Vagina (tissue), 2 donors: Measurements from ENCODE around the gene POTEH. TPM values are rescaled to one million over a fixed set of nuclear protein-coding genes. Genes with fewer than 3 reads are reported as not detected.
"Not testable (repeated sequence)": the region's sequence is repeated elsewhere in the genome, so short reads cannot be mapped to it uniquely, and the experiment has no call there.

Source experiments
- DNase-seq, 2 donors: peaks; one replicate each; pipeline ENCODE4 v3.0.0-alpha.2; 2017; ENCODE audit errors: extremely low spot score in 2 of 2
- H3K27ac ChIP-seq: fragments of 200-600 bp; sonication (generic); one replicate; pipeline ENCODE4 v1.5.1; 2019
- H3K27me3 ChIP-seq: fragments of 200-600 bp; sonication (generic); one replicate; pipeline ENCODE4 v1.5.1; 2019
- H3K36me3 ChIP-seq, 2 donors: fragments of 200-600 bp; sonication (generic); one replicate each; pipeline ENCODE4 v1.5.1; 2017 to 2019
- H3K4me1 ChIP-seq: fragments of 200-600 bp; sonication (generic); one replicate; pipeline ENCODE4 v1.5.1; 2019
- H3K4me3 ChIP-seq, 2 donors: fragments of 200-600 bp; sonication (generic); 1 replicate in 1 of 2; 2 replicates in 1 of 2; pipeline ENCODE4 v1.5.1; 2016 to 2019
- H3K9me3 ChIP-seq: fragments of 200-600 bp; sonication (generic); one replicate; pipeline ENCODE4 v1.5.1; 2019
- intact Hi-C: fragments of 100-400 bp; cut with DNase I; formaldehyde crosslinking; loops from one replicate; pipeline ENCODE4 v1.15.1; 2023
- total RNA-seq: library from RNA; depleted of rRNA; stranded (reverse); fragments of >200 nt; gene quantifications from one replicate; pipeline ENCODE4 v1.2.3, GENCODE V29; 2016

Gene POTEH
- not detected for total RNA-seq

DNA sequence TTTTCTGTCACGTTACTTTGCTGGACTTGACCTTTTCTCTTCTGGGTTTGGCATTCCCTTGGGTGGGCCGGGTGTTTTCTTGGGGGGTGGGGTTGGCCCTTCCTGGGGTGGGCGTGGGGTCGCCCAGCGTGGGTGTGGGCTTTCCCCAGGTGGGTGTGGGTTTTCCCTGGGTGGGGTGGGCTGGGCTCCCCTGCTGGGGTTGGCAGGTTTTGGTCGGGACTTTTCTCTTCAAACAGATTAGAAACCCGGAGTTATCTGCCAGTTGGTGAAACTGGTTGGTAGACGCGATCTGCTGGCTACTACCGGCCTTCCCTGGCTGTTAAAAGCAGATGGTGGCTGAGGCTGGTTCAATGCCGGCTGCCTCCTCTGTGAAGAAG lies at the start of gene POTEH:
Gene POTEH (plus strand): TSS at position 278 of the 377 bp plus-strand sequence. CDS start 52 bp downstream, at position 330.
- H3K36me3 ChIP-seq, H3K27ac ChIP-seq, H3K27me3 ChIP-seq, H3K9me3 ChIP-seq, H3K4me3 ChIP-seq, DNase-seq, H3K4me1 ChIP-seq, intact Hi-C loops: not testable (repeated sequence)

DNA sequence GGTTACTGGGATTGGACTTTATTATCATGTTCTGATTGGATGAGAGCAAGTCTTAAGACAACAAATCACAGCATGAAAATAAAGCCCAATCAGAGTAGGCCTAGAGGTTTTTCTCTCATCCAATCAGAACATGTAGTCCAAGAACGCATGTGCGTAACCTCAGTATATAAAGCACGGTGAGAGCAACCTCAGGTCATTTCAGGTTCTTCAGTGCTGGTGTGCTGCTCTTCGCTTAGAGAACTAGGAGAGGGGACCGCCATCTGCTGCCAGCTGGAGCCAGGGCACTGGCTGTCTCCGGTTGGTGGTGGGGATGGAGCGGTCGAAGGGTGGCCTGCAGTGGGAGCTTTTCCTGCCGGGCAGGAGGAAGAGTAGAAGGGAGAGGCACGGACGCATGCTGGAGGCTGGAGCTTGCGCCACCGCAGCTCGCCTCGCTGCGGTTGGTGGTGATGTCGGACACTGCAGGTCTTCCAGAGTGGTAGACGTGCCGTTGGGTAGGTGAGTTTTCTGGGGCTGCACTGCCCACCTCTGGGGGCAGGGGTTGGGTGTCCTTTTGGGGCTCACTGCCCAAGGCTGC lies 47.5 kb upstream of the POTEH start:
- H3K36me3 ChIP-seq, intact Hi-C loops, H3K9me3 ChIP-seq, DNase-seq, H3K4me1 ChIP-seq, H3K27ac ChIP-seq, H3K4me3 ChIP-seq, H3K27me3 ChIP-seq: not testable (repeated sequence)

DNA sequence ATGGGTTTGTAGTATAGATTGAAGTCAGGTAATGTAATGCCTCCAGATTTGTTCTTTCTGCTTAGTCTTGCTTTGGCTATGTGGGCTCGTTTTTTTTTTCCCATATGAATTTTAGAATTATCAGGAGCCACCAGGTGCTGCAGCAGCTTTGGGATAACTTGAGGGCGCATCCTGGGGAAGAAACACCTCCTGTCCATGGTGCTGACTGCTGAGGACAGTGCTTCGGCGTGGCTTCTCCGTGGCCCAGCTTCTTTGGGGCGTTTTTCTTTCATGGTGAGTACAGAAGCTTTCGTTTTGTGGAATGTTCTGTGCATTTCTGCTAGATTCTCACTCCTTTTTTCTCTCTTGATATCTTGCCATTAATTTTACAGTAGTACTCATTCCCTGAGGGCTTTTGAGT lies 37.9 kb upstream of the POTEH start:
- intact Hi-C loops, H3K9me3 ChIP-seq, H3K4me3 ChIP-seq, H3K27ac ChIP-seq, H3K27me3 ChIP-seq, H3K36me3 ChIP-seq, H3K4me1 ChIP-seq: not testable (repeated sequence)
- DNase-seq: peak in 1 of 2 donors; percentile 13

DNA sequence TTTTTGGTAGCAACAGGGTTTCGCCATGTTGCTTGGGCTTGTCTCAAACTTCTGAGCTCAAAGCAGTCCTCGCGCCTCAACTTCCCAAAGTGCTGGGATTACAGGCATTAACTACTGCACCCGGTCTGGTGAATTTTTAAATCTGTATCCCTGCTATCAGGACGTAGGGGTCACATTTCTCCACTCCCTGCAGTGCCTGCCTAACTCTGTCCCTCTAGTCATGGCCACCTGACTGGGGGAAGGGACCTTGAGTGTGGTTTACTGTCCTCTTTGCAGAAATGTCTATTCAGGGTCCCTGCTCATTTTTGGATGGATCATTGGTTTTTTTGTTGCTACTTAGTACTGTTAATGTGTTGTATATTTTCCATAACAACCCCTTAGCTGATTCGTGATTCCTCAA lies 37.1 kb upstream of the POTEH start:
- H3K27me3 ChIP-seq, H3K36me3 ChIP-seq, H3K9me3 ChIP-seq, H3K4me1 ChIP-seq, H3K4me3 ChIP-seq, DNase-seq, H3K27ac ChIP-seq, intact Hi-C loops: not testable (repeated sequence)

DNA sequence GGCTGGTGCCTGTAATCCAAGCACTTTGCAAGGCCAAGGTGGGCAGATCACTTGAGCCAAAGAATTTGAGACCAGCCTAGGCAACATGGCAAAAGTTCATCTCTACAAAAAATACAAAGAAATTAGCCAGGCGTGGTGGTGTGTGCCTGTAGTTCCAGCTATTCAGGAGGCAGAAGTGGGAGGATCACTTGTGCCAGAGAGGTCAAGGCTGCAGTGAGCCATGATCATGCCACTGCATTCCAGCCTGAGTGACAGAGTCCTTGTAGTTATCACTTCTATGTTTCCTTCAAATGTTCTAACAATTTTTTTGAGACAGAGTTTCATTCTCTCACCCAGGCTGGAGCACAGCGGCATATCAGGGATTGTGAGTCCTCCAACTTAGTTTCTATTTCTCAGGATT lies 36.6 kb upstream of the POTEH start:
- DNase-seq: peak in 1 of 2 donors; percentile 6
- H3K4me3 ChIP-seq, H3K4me1 ChIP-seq, H3K36me3 ChIP-seq, H3K9me3 ChIP-seq, H3K27me3 ChIP-seq, intact Hi-C loops, H3K27ac ChIP-seq: not testable (repeated sequence)

DNA sequence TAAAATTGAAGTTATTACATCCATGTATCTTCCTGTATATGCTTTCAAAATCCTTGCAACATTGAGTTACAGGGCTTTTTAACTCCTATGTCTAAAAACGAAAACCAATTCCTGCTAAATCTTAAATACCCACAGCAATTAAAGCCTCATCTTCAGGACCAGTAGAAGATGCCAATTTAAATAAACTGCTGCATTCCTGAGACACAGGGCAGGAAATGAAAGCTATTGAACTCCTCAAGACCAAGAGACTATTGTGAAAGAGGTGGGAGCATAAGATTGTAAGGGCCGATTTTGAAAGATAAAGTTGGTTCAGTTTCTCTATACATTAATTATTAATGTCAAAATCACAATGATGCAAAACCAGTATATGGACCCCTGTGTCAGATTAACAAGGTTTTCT lies 28.7 kb upstream of the POTEH start:
- intact Hi-C loops, H3K27me3 ChIP-seq: not testable (repeated sequence)

DNA sequence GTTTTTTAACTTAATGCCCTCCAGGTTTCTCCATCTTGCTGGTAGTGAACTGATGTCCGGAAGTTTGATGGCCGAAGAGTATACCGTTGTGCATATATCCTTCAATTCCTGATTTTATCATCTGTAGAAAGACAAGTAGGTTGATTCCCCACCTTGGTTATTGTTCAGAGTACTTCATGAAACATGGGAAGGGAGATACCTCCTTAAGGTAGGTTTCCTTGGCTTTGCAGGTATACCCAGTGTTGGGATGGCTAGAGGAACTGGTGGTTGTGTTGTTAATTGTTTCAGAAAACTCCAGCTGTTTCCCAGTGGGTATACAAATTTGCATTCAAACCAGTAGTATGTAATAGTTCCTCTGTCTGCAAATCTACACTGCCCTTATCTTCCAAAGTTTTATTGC lies 25.1 kb upstream of the POTEH start:
- H3K4me3 ChIP-seq, H3K9me3 ChIP-seq, intact Hi-C loops, H3K4me1 ChIP-seq, H3K36me3 ChIP-seq, DNase-seq, H3K27ac ChIP-seq, H3K27me3 ChIP-seq: not testable (repeated sequence)

More for the DNA sequence above, 28.7 kb upstream of the POTEH start:
- H3K4me1 ChIP-seq, H3K9me3 ChIP-seq, H3K36me3 ChIP-seq, H3K4me3 ChIP-seq, DNase-seq, H3K27ac ChIP-seq: not testable (repeated sequence)

DNA sequence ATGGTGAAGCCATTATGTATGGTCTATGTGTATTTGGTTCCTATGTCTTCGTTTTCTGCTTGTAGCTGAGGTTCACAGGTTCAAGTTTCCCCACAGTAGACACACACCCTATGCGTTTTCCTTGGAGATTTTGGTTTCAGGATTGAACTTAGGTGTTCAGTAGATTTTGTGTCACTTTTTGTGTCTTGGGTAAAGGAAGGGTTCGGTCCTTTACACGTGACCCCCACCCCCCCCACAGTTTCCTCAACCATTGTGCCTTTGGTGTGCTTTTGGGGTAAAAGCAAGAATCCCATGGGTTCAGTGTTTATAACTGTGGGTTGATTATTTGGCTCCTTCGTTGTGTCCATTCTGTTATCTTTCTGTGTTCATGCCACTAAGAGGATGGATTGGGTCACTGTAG lies 24.3 kb upstream of the POTEH start:
- H3K4me3 ChIP-seq, H3K27me3 ChIP-seq, intact Hi-C loops, H3K27ac ChIP-seq, H3K36me3 ChIP-seq, DNase-seq, H3K4me1 ChIP-seq, H3K9me3 ChIP-seq: not testable (repeated sequence)

DNA sequence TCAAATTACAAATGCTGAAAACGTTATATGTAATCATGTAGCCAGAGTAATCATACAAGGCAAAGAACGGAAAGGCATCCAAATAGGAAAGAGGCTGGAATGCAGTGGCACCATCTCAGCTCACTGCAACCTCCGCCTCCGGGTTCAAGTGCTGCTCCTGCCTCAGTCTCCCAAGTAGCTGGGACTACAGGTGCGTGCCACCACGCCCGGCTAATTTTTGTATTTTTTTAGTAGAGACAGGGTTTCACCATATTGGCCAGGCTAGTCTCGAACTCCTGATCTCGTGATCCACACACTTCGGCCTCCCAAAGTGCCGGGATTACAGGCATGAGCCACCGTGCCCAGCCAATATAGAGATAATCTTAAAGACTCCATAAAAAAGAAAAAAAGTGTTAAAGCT lies 20.4 kb upstream of the POTEH start:
- H3K9me3 ChIP-seq, H3K4me3 ChIP-seq, H3K4me1 ChIP-seq, DNase-seq, H3K36me3 ChIP-seq, H3K27ac ChIP-seq, intact Hi-C loops, H3K27me3 ChIP-seq: not testable (repeated sequence)

DNA sequence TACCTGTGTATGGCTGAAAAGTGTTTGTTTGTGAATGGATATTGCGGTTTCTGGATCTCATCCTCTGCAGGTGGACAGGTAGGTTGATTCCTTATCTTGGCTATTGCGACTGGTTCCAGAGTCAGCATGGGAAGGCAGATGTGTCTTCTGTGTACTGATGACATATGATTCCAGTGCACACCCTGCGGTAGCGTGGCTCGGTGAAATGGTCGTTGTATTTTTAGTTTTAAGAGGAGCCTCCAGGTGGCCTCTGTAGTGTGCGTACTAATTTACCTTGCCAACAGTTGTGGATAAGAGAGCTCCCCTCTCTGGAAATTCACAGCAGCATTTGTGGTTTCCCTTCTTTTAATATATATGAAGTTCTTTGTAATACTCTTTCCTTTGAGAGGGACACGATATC lies 10.1 kb upstream of the POTEH start:
- DNase-seq, H3K9me3 ChIP-seq, H3K36me3 ChIP-seq, intact Hi-C loops, H3K27me3 ChIP-seq, H3K4me1 ChIP-seq, H3K4me3 ChIP-seq, H3K27ac ChIP-seq: not testable (repeated sequence)

DNA sequence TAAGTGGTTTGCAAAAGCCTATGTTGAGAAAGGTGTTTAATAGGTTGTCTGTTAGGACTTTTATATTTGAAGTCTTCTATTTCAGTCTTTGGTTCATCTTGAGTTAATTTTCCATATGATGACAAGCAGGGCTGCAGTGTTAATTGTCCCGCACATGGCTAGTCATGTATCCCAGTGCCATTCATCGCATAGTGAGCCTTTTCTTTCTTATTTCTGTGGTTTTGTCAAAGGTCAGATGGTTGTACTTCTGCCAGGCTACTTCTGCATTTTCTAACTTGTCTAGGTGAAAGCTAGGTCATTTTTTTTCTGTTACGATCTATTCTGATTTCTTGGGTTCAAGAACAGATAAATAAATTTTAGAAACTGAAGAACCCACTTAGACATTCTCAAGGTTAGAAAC lies 5.7 kb upstream of the POTEH start:
- intact Hi-C loops: not testable (repeated sequence)

DNA sequence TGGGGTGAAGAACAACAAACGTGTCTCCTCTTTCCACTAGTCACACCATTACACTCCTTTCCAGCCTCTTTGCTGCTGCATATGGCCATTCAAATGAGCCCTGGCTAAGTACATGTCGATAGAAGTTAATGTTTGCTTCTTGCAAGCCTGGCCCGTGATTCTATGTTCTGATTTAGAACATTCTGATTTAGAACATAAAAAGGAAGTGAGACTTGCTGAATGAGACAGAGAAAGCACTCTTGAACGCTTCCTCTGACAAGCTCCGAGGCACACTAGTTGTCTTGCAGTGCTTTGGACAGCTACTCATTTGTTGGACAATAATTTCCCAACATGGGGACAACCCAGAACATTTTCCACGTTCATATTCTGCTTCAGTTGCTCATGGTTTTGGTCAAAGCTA lies 5.1 kb upstream of the POTEH start:
- H3K9me3 ChIP-seq, H3K36me3 ChIP-seq, H3K4me1 ChIP-seq, H3K27me3 ChIP-seq, H3K27ac ChIP-seq, DNase-seq, H3K4me3 ChIP-seq, intact Hi-C loops: not testable (repeated sequence)

More for the DNA sequence above, 5.7 kb upstream of the POTEH start:
- not testable (repeated sequence) for H3K27ac ChIP-seq, H3K9me3 ChIP-seq, DNase-seq, H3K27me3 ChIP-seq, H3K4me3 ChIP-seq, H3K36me3 ChIP-seq, H3K4me1 ChIP-seq

DNA sequence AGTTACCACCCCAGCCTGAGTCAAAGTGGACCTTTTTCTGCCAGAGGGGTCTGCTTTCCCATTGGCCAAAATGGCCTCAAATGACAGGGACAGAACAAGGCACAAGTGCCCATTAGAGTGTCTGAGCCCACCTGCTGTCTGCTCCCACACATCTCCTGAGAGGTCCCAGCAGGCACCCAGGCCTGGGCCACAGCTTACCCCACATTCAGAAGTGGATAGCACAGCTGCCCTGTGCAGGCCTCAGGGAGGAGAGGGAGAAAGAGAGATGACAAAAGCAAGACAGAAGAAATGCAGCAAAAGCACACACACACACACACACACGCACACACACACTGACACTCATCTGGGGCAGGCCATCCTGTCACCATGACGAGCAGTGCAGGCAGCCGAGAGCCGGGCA lies 4.2 kb upstream of the POTEH start:
- DNase-seq, H3K36me3 ChIP-seq, H3K4me3 ChIP-seq, intact Hi-C loops, H3K4me1 ChIP-seq, H3K27ac ChIP-seq, H3K9me3 ChIP-seq, H3K27me3 ChIP-seq: not testable (repeated sequence)

DNA sequence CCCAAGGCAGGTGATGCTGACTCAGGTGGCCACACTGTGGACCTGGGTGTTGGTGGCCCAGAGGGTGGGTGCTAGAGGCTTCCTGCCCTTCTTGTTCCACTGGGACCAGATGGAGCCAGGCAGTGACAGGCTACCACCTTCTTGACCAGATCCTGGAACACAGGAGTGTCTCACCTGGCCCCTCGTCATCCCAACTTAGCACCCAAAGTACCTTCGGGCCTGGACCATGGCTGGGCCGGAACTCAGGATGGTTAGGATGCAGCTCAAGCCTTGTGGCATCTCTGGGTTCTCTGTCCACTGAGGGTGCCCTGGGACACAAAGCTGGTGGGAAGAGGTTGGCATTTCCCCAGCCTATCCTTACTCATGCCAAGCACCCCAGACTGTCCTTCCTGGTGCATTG lies 2.7 kb upstream of the POTEH start:
- H3K36me3 ChIP-seq, intact Hi-C loops, H3K4me1 ChIP-seq, H3K27me3 ChIP-seq, H3K9me3 ChIP-seq, H3K27ac ChIP-seq, DNase-seq, H3K4me3 ChIP-seq: not testable (repeated sequence)

DNA sequence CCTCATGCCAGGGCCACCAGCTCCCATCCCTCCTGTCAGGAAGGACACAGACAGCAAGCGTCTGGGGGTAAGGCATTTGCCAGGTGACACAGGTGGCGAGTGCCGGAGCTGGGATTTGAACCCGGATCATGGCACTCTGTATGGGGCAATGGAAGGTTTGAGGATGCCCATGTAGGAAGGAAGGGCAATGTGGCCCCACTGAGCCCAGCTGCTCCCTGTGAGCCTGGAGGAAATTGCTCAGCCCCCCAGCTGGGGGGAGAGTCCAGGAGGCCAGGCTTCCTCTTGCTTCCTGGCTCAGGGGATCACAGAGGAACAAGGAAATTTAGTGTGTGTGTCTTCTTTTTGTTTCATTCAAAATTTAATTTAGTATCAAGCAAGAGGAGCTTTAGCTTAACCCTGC lies 2.1 kb upstream of the POTEH start:
- not testable (repeated sequence) for H3K36me3 ChIP-seq
- peak in 1 of 2 donors; percentile 34 for DNase-seq

More for the DNA sequence above, 2.1 kb upstream of the POTEH start:
- H3K4me1 ChIP-seq, H3K27me3 ChIP-seq, H3K9me3 ChIP-seq, H3K4me3 ChIP-seq, H3K27ac ChIP-seq, intact Hi-C loops: not testable (repeated sequence)
